ENCODE data around the gene VWF. TPM values are rescaled to one million over a fixed set of nuclear protein-coding genes. Genes with fewer than 3 reads are reported as not detected.
"Not testable (repeated sequence)": the region's sequence is repeated elsewhere in the genome, so short reads cannot be mapped to it uniquely, and the experiment has no call there.

The VWF gene
- total RNA-seq, 1 donor from 2014 or later = 0.21 TPM

DNA sequence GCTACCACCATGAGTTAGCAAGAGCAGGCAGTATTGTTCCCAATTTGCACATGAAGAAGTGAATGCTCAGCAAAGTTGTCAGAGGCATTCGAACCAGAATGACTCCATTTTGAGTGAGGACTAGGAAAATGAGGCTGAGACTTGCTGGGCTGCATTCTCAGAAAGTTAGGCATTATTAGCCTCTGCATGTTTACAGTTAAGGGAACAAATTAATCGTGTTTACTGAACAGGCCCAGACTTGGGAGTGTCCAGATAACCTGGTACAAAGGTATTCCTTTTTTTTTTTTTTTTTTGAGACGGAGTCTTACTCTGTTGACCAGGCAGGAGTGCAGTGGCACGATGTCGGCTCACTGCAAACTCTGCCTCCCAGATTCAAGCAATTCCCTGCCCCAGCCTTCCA is 22.5 kb upstream of the VWF start:
- H3K27ac Mint-ChIP-seq (ENCODE audit: unreplicated experiment) = no peak overlapping the region
- H3K9me3 Mint-ChIP-seq = peaks cover 2% of the 10 kb centered on the region
- no peaks in the 10 kb centered on the region for H3K27me3 Mint-ChIP-seq (ENCODE audit: low read depth)
- TF ChIP-seq, protein P1, sequence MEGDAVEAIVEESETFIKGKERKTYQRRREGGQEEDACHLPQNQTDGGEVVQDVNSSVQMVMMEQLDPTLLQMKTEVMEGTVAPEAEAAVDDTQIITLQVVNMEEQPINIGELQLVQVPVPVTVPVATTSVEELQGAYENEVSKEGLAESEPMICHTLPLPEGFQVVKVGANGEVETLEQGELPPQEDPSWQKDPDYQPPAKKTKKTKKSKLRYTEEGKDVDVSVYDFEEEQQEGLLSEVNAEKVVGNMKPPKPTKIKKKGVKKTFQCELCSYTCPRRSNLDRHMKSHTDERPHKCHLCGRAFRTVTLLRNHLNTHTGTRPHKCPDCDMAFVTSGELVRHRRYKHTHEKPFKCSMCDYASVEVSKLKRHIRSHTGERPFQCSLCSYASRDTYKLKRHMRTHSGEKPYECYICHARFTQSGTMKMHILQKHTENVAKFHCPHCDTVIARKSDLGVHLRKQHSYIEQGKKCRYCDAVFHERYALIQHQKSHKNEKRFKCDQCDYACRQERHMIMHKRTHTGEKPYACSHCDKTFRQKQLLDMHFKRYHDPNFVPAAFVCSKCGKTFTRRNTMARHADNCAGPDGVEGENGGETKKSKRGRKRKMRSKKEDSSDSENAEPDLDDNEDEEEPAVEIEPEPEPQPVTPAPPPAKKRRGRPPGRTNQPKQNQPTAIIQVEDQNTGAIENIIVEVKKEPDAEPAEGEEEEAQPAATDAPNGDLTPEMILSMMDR (conservative IDR thresholded peaks at IDR 0.05) = no peak
- no peak for DNase-seq (ENCODE audit: low read depth, low spot score)
- peaks cover 5% of the 10 kb centered on the region for H3K4me1 Mint-ChIP-seq
- H3K4me3 Mint-ChIP-seq = no peak overlapping the region
- peaks cover 2% of the 10 kb centered on the region for H3K36me3 Mint-ChIP-seq (ENCODE audit: low read depth)

DNA sequence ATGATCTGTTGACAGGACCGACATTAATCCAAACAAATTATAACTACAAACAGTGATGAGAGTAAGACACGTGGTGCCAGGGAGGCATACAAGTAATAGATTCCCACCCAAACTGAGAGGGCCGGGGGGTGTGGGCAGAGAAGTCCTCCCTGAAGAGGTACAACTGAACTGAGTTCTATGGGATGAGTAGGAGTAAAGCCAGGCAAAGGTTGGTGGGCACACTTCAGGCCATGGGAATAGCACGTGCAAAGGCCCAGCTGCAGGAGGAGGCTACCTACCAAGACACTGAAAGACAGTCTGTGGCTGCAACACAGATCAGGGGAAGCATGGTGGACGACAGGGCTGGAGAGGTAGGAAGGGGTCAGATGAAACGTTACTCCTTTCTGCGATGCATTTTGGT is 22.0 kb upstream of the VWF start:
- Mint-ChIP-seq H3K4me1 (peaks cover 8% of the 10 kb centered on the region), H3K27ac (ENCODE audit: unreplicated experiment) (no peak overlapping the region), H3K4me3 (no peak overlapping the region), H3K36me3 (ENCODE audit: low read depth) (peaks cover 2% of the 10 kb centered on the region), H3K9me3 (peaks cover 2% of the 10 kb centered on the region), H3K27me3 (ENCODE audit: low read depth) (no peaks in the 10 kb centered on the region)
- no peak for DNase-seq (ENCODE audit: low read depth, low spot score)
- TF ChIP-seq, protein P1 (conservative IDR thresholded peaks at IDR 0.05) = no peak

- H3K27me3 Mint-ChIP-seq (ENCODE audit: low read depth) = no peaks in the 10 kb centered on the region
- peaks cover 2% of the 10 kb centered on the region for H3K9me3 Mint-ChIP-seq
- TF ChIP-seq, protein P1 (conservative IDR thresholded peaks at IDR 0.05) = no peak
- no peak for DNase-seq (ENCODE audit: low read depth, low spot score)
- H3K36me3 Mint-ChIP-seq (ENCODE audit: low read depth) = peaks cover 2% of the 10 kb centered on the region
- H3K27ac Mint-ChIP-seq (ENCODE audit: unreplicated experiment) = no peak overlapping the region
- H3K4me1 Mint-ChIP-seq = peaks cover 17% of the 10 kb centered on the region
- no peak overlapping the region for H3K4me3 Mint-ChIP-seq
Observed at GRCh38 chr12:6145564-6145963, 21.1 kb upstream of the VWF start.

DNA sequence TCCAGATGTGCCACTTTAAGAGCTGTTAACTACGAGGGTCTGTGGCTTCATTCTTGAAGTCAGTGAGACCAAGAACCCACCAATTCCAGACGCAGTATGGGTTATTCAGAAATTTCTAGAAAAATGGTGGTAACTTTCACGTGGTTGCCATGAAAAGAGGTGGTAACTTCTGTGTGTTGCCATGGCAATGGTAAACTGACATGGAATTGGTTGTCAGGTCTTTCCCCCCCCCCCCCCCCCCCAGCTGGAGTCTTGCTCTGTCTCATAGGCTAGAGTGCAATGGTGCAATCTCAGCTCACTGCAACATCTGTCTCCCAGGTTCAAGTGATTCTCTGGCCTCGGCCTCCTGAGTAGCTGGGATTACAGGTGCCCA is 18.8 kb upstream of the VWF start:
- H3K4me1 Mint-ChIP-seq = peaks cover 27% of the 10 kb centered on the region
- peaks cover 6% of the 10 kb centered on the region for H3K9me3 Mint-ChIP-seq
- H3K27ac Mint-ChIP-seq (ENCODE audit: unreplicated experiment) = no peak overlapping the region
- TF ChIP-seq, protein P1 (conservative IDR thresholded peaks at IDR 0.05) = no peak
- no peak for DNase-seq (ENCODE audit: low read depth, low spot score)
- H3K27me3 Mint-ChIP-seq (ENCODE audit: low read depth) = no peaks in the 10 kb centered on the region
- H3K36me3 Mint-ChIP-seq (ENCODE audit: low read depth) = peaks cover 2% of the 10 kb centered on the region
- no peak overlapping the region for H3K4me3 Mint-ChIP-seq

GRCh38 chr12:6142368-6143302 is 18.2 kb upstream of the VWF start:
- not testable (repeated sequence) for H3K27me3 Mint-ChIP-seq (ENCODE audit: low read depth); DNase-seq (ENCODE audit: low read depth, low spot score); H3K4me3 Mint-ChIP-seq; H3K9me3 Mint-ChIP-seq; H3K36me3 Mint-ChIP-seq (ENCODE audit: low read depth); H3K27ac Mint-ChIP-seq (ENCODE audit: unreplicated experiment)
- H3K4me1 Mint-ChIP-seq = peaks cover 27% of the 10 kb centered on the region

GRCh38 chr12:6141731-6142367 is 17.4 kb upstream of the VWF start:
- Mint-ChIP-seq H3K27ac (ENCODE audit: unreplicated experiment) (peak overlapping the region; percentile 43), H3K4me1 (peaks cover 27% of the 10 kb centered on the region)
- H3K27me3 Mint-ChIP-seq (ENCODE audit: low read depth); H3K9me3 Mint-ChIP-seq; DNase-seq (ENCODE audit: low read depth, low spot score); H3K4me3 Mint-ChIP-seq; H3K36me3 Mint-ChIP-seq (ENCODE audit: low read depth): not testable (repeated sequence)
